ENCODE measurements around the gene ASCC2.

DNA sequence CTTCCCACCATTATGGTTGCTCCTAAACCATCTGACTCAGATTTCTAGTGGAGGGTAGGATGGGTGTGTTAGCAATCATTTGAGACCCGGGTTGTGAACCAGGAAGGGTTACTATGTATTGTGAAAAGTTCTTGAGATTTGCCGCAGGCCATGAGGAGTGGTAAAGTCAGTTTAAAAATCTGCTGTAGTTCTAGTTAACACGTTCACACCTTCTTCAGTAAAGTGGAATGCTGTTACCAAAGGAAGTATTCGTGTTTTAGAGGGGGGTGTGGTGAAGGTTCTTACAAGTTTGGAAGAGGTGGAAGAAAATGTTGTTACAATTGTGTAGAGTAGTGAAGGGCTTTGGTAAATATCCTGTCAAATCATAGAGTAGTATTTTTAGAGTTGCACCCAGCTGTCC is 47.5 kb upstream of the ASCC2 start:
- no peak for TF ChIP-seq CTCF (IDR thresholded peaks at IDR 0.05)
- no peak for TF ChIP-seq POLR2A (IDR thresholded peaks at IDR 0.05)
